H1 (cell line): ENCODE results near the gene TMEM266. TPM values are rescaled to one million over a fixed set of nuclear protein-coding genes. Genes with fewer than 3 reads are reported as not detected.

ENCODE experiments used
- BRCA1 ChIP-seq: IDR thresholded peaks from 2 replicates; pipeline ENCODE4 v1.6.1; 2012; ENCODE audit warnings: low read depth, low read length, improper control_type of control experiment
- JUND ChIP-seq: IDR thresholded peaks from 2 replicates; pipeline ENCODE4 v1.6.1; 2011; ENCODE audit warnings: mild to moderate bottlenecking, improper control_type of control experiment, low read length
- KDM1A ChIP-seq: fragments of 200-600, 300-600 bp; sonication (generic); IDR thresholded peaks from 2 replicates; pipeline ENCODE4 v1.7.1; 2016; ENCODE audit warnings: mild to moderate bottlenecking, low read length, borderline replicate concordance
- NANOG ChIP-seq: IDR thresholded peaks from 2 replicates; pipeline ENCODE4 v1.6.1; 2011; ENCODE audit warnings: low read length, low read depth, mild to moderate bottlenecking, inconsistent platforms; ENCODE audit not compliant: insufficient read depth, poor library complexity, severe bottlenecking
- SP4 ChIP-seq: IDR thresholded peaks from 2 replicates; pipeline ENCODE4 v1.6.1; 2012; ENCODE audit warnings: low read length, inconsistent platforms
- TEAD4 ChIP-seq: IDR thresholded peaks from 2 replicates; pipeline ENCODE4 v1.6.1; 2012; ENCODE audit warnings: low read depth, low read length, inconsistent platforms, mixed read lengths
- ZNF274 ChIP-seq: IDR thresholded peaks from 2 replicates; pipeline ENCODE4 v1.7.0; 2012; ENCODE audit warnings: low read length, borderline replicate concordance; ENCODE audit errors: extremely low read depth
- polyA plus RNA-seq, 7 experiments: library from polyadenylated mRNA; depleted of rRNA in 3 of 7; stranded (reverse) in 5 of 7; unstranded in 2 of 7; fragments of >200 nt in 5 of 7; fragments of 200-250 nt in 2 of 7; gene quantifications; 1 replicate in 5 of 7; 2 replicates in 1 of 7; 4 replicates in 1 of 7; pipeline versions ENCODE4 v1.2.1 to v1.2.3, GENCODE V29; 2011 to 2013; ENCODE audit warnings: missing spikeins in 2 of 7, mixed read lengths in 2 of 7
- total RNA-seq: library from RNA; stranded (reverse); fragmentation: NEBNext Ultra II Directional; extraction: Animal tissue kit (Norgen Biotek cat#: 25700); gene quantifications from 2 replicates; pipeline ENCODE4 v1.2.1, GENCODE V29; 2021
- TF ChIP-seq, protein P1 (sequence below): IDR thresholded peaks from 2 replicates; pipeline ENCODE4 v1.6.1; 2011; ENCODE audit warnings: low read depth, mild to moderate bottlenecking, low read length; ENCODE audit not compliant: insufficient read depth
- TF ChIP-seq, protein P2 (sequence below): IDR thresholded peaks from 2 replicates; pipeline ENCODE4 v1.6.1; 2012; ENCODE audit warnings: low read length, inconsistent platforms

TMEM266 gene
- total and polyA plus RNA-seq, 2 of the 8 experiments (the other 6 are each of a cell fraction or from before 2014, with no cell fraction given): 2.6 TPM

DNA sequence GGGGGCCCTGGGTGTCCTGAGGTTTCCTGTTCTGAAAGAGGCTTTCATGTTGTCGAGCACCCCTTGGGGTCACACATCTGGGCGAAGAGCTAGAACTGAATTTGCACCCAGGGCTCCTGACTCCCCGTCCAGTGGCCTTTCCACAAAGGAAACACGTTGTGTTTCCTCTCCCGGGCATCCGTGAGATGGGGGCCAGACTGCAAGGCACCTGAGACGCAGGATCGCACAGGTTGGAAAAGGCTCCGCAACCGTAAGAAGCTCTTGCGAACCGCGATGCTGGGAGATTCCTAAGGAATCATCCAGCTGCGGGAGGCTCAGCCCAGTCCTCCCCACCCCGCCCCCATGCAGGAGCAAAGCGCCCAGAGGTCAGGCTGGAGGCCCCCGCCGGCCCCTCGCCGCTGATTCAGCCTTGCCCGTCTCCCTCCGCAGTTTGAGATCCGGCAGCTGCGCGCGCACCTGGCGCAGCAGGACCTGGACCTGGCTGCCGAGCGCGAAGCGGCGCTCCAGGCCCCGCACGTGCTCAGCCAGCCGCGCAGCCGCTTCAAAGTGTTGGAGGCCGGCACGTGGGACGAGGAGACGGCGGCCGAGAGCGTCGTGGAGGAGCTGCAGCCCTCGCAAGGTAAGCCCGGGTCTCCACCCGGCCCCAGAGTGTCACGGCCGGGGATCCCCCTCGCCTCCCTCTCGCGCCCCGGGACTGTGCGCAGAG, 131.9 kb downstream of the TMEM266 start (continued):
- no peak for TF ChIP-seq SP4
- no peak for TF ChIP-seq TEAD4
- TF ChIP-seq NANOG: no peak
- TF ChIP-seq KDM1A: no peak
- TF ChIP-seq ZNF274: no peak
- TF ChIP-seq, protein P1, sequence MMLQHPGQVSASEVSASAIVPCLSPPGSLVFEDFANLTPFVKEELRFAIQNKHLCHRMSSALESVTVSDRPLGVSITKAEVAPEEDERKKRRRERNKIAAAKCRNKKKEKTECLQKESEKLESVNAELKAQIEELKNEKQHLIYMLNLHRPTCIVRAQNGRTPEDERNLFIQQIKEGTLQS: no peak
- TF ChIP-seq, protein P2, sequence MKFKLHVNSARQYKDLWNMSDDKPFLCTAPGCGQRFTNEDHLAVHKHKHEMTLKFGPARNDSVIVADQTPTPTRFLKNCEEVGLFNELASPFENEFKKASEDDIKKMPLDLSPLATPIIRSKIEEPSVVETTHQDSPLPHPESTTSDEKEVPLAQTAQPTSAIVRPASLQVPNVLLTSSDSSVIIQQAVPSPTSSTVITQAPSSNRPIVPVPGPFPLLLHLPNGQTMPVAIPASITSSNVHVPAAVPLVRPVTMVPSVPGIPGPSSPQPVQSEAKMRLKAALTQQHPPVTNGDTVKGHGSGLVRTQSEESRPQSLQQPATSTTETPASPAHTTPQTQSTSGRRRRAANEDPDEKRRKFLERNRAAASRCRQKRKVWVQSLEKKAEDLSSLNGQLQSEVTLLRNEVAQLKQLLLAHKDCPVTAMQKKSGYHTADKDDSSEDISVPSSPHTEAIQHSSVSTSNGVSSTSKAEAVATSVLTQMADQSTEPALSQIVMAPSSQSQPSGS: no peak
- no peak for TF ChIP-seq BRCA1
- TF ChIP-seq JUND: no peak
